ENCODE results near the gene OTULIN.
A peak's percentile ranks its signal among the peaks of the same experiment; 100 is the strongest.

The OTULIN gene

GRCh38 chr5:14659821-14660607 is 4.5 kb upstream of the OTULIN start:
- no peak overlapping the region for H3K27ac Mint-ChIP-seq
- no peaks in the 10 kb centered on the region for H3K9me3 Mint-ChIP-seq
- no peaks in the 10 kb centered on the region for H3K27me3 Mint-ChIP-seq (ENCODE audit: low read depth)
- no peak for TF ChIP-seq CTCF (IDR thresholded peaks at IDR 0.05; ENCODE audit: unreplicated experiment in 3 of 3)
- no peaks in the 10 kb centered on the region for H3K36me3 Mint-ChIP-seq (ENCODE audit: low read depth)
- H3K4me1 Mint-ChIP-seq = peaks cover 7% of the 10 kb centered on the region
- no peak overlapping the region for H3K4me3 Mint-ChIP-seq

GRCh38 chr5:14660833-14661232 is 3.7 kb upstream of the OTULIN start:
- H3K27ac Mint-ChIP-seq = no peak overlapping the region
- no peaks in the 10 kb centered on the region for H3K36me3 Mint-ChIP-seq (ENCODE audit: low read depth)
- TF ChIP-seq CTCF (IDR thresholded peaks at IDR 0.05; ENCODE audit: unreplicated experiment in 3 of 3) = no peak
- H3K9me3 Mint-ChIP-seq = no peaks in the 10 kb centered on the region
- no peaks in the 10 kb centered on the region for H3K27me3 Mint-ChIP-seq (ENCODE audit: low read depth)
- peak overlapping the region in 2 of 3 experiments; percentile 2 to 4 for H3K4me3 Mint-ChIP-seq
- peaks cover 15% of the 10 kb centered on the region for H3K4me1 Mint-ChIP-seq

DNA sequence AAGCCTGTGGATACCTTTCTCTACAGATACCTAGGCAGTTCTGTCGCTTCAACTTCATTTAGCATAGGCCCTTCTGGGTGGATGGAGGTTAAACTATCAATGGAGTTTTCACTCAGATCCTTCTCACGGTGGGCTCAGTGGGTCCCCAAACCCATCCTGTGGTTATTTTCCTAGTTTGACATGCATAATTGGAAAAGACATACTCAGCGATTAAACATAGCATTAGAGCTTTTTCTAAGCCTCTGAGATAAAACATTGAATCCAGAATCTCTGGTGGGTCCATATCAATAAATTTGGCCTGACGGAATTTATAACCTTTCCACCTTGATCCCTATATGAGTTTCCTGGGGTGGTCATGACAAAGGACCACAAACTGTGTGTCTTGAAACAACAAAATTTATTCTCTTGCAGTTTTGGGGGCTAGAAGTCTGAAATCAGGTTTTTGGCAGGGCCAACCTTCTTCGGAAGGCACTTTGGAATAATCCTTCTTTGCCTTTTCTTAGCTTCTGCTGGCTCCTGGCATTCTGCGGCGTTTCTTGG is 1.7 kb upstream of the OTULIN start:
- H3K4me1 Mint-ChIP-seq = peaks cover 30% of the 10 kb centered on the region
- H3K9me3 Mint-ChIP-seq = no peaks in the 10 kb centered on the region
- H3K36me3 Mint-ChIP-seq (ENCODE audit: low read depth) = peaks cover 2% of the 10 kb centered on the region
- H3K27me3 Mint-ChIP-seq (ENCODE audit: low read depth) = no peaks in the 10 kb centered on the region
- no peak overlapping the region for H3K27ac Mint-ChIP-seq
- H3K4me3 Mint-ChIP-seq = peak overlapping the region; percentile 92 to 97 (median 94)
- no peak for TF ChIP-seq CTCF (IDR thresholded peaks at IDR 0.05; ENCODE audit: unreplicated experiment in 3 of 3)

GRCh38 chr5:14663734-14664269 is 716 bp upstream of the OTULIN start:
- TF ChIP-seq CTCF (IDR thresholded peaks at IDR 0.05; ENCODE audit: unreplicated experiment in 3 of 3) = no peak
- Mint-ChIP-seq H3K27me3 (ENCODE audit: low read depth) (no peaks in the 10 kb centered on the region), H3K4me1 (peaks cover 33% of the 10 kb centered on the region), H3K36me3 (ENCODE audit: low read depth) (peaks cover 9% of the 10 kb centered on the region), H3K27ac (peak overlapping the region; percentile 55 to 94 (median 92)), H3K4me3 (peak overlapping the region; percentile 92 to 97 (median 94)), H3K9me3 (no peaks in the 10 kb centered on the region)

DNA sequence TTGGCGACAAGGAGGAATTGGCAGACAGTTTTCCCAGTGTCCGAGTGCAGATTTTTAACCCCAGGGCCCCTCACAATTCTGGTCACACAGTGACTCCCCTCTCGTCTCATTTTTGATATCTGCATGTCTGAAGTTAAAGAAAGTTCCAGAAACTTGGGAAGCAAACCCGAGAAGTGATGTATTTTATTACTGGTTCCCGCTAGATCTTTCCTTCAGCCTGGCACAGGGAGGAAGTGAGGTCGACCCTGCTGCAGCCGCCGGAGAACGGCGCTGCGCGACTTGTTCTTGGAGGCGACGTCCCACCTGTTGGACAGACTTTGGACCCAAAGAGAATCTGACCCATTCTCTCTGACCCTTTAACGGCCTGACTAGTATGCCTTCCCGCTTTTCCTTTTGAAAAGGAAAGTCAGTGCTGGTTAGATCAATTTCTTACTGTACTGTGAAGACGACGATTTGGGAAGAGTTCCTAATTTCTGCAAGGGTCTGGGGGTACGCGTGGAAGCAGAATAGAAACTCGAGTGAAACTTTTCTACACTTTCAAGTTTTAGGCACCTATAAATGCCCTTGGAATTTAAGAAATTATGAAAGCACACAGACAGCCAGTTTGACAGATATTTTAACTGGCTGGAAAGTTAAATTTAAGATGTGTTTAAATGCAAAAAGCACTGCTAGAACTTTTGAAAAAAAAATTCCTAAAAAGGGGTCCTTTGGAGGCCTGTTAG is 744 bp downstream of the OTULIN start:
- Mint-ChIP-seq H3K9me3 (no peaks in the 10 kb centered on the region), H3K36me3 (ENCODE audit: low read depth) (peaks cover 9% of the 10 kb centered on the region), H3K27me3 (ENCODE audit: low read depth) (no peaks in the 10 kb centered on the region), H3K27ac (peak overlapping the region; percentile 86 to 94 (median 88)), H3K4me1 (peaks cover 33% of the 10 kb centered on the region), H3K4me3 (peak overlapping the region; percentile 93 to 98 (median 97))
- TF ChIP-seq CTCF (IDR thresholded peaks at IDR 0.05; ENCODE audit: unreplicated experiment in 3 of 3) = no peak

Measured in nephron (organoid).